ENCODE data around the gene RAPGEF4. TPM values are rescaled to one million over a fixed set of nuclear protein-coding genes. Genes with fewer than 3 reads are reported as not detected.

Gene RAPGEF4
- total RNA-seq, 1 donor from 2014 or later, result 12.6 TPM

- intact Hi-C loops (cut with DNase I), result no loop called here
- DNase-seq (ENCODE audit: low spot score), result no peak
Measured at GRCh38 chr2:172812158-172812744, 76.6 kb downstream of the RAPGEF4 start.

GRCh38 chr2:172813314-172813888, 77.8 kb downstream of the RAPGEF4 start:
- intact Hi-C loops (cut with DNase I), result no loop called here

DNA sequence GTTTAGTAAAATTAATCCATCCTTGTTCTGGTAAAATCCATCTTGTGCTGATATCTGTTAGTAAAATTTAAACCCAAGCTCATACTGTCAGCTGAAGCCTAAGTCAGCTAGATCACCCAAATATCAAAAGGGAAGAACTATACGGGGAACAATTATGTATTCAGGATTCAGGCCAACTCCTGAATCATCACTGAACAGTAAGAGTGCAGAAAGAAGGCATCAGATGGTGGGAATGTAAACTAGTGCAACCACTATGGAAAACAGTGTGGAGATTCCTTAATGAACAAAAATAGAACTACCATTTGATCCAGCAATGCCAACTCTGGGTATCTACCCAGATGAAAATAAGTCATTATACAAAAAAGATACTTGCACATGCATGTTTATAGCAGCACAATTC, 81.8 kb downstream of the RAPGEF4 start:
- intact Hi-C loops (cut with DNase I), result no loop called here
- no peak for DNase-seq (ENCODE audit: low spot score)

More at GRCh38 chr2:172813314-172813888, 77.8 kb downstream of the RAPGEF4 start:
- no peak for DNase-seq (ENCODE audit: low spot score)

- DNase-seq (ENCODE audit: low spot score), result no peak
- intact Hi-C loops (cut with DNase I), result no loop called here
Measured at GRCh38 chr2:172819943-172820342, 84.3 kb downstream of the RAPGEF4 start.

DNA sequence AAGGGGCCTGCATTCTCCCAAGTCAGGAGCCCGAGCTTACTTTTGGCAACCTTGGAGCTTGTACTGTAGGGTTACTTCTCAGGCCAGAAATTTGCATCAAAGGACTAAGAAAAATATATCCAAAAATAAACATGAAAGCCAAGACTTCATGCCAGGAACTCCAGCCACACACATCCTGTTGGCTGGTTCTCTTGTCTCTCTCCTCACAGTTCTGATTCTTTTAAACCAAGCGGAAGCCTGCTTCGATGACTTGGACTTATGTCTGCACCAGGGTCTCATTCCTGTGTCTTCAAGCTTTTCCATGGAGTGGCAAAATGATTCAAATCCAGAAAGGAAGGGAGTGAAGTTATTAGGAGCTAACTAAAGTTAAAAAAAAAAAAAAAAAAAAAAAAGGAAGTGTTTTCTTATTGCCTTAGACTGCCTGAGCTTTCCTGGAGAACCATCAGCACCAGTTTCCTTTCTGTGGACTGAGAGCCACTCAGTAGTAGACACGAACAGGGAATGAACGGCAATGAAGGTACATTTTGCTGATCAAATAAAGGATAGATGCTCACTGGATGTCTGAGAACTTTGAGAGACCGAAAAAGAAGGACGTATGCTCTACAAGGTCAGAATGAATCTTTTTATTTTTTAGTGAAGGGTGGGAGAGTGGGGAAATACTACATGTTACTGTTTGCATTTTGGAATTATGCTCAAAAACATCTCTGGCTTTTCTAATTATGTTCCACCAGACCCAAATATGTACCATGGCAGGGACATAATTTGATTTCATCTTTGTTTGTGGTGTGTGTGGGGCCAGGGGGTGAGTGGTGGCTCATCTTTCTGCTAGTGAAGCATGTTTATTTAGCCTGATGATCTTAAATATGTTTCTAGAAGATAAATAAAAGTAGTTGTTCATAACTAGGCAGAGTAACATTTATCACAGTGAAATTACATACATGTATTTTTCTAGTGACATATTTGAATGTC, 86.0 kb downstream of the RAPGEF4 start:
- intact Hi-C loops (cut with DNase I), result loop anchor here (1.0 kb wide), 2 partner anchors 41 to 110 kb away; no protein-coding TSS in a partner anchor
- no peak for DNase-seq (ENCODE audit: low spot score)

DNA sequence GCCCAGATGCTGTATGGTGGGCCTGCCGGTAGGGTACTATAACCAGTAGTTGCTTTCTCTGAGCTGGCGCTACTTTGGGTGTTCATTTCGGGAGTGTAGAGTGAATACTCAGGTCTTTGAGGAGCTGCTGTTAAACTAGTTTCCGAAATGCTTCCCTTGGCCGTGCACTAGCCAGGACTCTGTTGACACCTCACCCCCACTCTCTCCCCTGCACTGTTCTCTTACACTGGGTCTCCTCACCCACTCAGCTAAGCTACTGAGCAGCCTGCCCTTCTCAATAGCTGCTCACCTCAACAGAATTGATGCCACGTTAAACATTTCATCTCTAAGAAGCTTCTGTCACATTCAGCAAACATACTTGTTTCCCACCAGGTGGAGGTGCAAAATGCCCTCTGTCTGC, 86.9 kb downstream of the RAPGEF4 start:
- intact Hi-C loops (cut with DNase I), result no loop called here

DNA sequence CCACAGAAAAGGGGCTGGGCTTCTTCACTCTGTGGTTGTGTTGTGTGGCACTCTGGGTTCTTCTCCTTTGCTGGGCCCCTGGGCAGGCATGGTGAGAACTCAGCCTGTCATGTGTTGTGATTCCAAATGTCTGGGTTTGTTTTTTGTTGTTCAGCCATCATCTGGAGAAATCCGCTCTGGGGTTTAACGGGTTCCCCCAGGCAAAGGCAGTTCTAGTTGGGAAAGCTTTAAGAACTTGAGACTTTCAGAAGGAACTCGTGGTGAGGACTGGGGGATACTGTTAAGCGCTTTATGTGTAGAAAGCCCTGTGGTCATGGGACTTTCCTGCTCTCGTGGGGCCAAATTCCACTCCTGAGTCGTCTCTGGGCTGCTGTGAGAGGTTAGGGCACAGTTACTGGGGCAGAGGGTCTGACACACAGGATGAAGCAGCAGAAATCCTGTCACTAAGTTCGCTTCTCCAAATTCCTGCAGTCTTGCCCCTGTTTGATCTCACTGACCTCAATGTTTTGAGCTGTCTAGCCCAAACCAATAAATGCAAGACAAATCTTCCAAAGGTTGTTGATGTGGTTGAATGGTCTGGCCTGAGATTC, 87.7 kb downstream of the RAPGEF4 start:
- intact Hi-C loops (cut with DNase I), result no loop called here
- no peak for DNase-seq (ENCODE audit: low spot score)

More for the DNA sequence above, 86.9 kb downstream of the RAPGEF4 start:
- DNase-seq (ENCODE audit: low spot score), result no peak

GRCh38 chr2:172826522-172826921, 90.9 kb downstream of the RAPGEF4 start:
- no peak for DNase-seq (ENCODE audit: low spot score)
- intact Hi-C loops (cut with DNase I), result no loop called here

DNA sequence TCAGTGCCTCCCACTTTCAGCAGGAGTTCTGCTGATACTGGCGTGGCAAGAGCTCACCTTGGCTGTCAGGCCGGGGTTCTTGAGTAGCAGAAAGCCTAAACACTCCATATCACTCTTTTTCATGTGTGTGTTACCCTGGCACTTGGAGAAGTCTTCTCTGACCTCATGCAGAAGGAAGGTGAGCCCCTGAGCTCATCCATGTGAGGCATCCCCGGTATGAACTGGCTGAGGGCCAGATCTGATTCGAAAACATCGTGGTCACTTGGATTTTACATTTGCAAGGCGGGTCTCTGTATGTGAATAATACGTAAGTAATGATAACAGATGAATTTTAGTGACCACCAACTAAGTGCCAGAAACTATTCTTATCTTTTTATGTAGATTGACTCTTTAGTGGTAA, 93.6 kb downstream of the RAPGEF4 start:
- no peak for DNase-seq (ENCODE audit: low spot score)
- intact Hi-C loops (cut with DNase I), result no loop called here

- intact Hi-C loops (cut with DNase I), result no loop called here
- no peak for DNase-seq (ENCODE audit: low spot score)
Measured at GRCh38 chr2:172830482-172830881, 94.8 kb downstream of the RAPGEF4 start.

- no peak for DNase-seq (ENCODE audit: low spot score)
Measured at GRCh38 chr2:172833898-172834297, 98.3 kb downstream of the RAPGEF4 start.

DNA sequence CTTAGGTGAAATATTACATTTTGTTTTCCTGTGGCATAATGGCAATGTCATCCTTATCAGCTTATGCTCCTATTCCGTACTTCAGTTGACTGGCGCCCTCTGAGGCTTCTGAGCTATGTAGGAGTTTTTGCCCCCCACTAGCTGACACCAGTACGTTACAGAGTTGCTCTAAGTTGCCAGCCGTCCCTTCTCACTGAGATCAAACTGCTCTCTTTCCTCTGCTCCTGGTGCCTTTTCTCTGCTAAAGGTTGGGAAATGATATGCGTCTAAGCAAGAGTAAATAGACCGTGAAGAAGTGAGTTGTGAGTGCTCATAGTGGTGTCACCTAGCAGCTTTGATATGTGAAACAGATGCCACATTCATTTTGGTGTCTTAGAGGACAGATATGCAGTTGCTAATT, 99.2 kb downstream of the RAPGEF4 start:
- no peak for DNase-seq (ENCODE audit: low spot score)
- intact Hi-C loops (cut with DNase I), result no loop called here

More at GRCh38 chr2:172833898-172834297, 98.3 kb downstream of the RAPGEF4 start:
- intact Hi-C loops (cut with DNase I), result no loop called here

GRCh38 chr2:172836347-172836821, 100.7 kb downstream of the RAPGEF4 start:
- no peak for DNase-seq (ENCODE audit: low spot score)
- intact Hi-C loops (cut with DNase I), result loop anchor here (2.0 kb wide), 1 partner anchor 26 kb away; no protein-coding TSS in a partner anchor

- DNase-seq (ENCODE audit: low spot score), result no peak
- intact Hi-C loops (cut with DNase I), result loop anchor here (2.0 kb wide), 1 partner anchor 26 kb away; no protein-coding TSS in a partner anchor
Measured at GRCh38 chr2:172836827-172837226, 101.2 kb downstream of the RAPGEF4 start.

DNA sequence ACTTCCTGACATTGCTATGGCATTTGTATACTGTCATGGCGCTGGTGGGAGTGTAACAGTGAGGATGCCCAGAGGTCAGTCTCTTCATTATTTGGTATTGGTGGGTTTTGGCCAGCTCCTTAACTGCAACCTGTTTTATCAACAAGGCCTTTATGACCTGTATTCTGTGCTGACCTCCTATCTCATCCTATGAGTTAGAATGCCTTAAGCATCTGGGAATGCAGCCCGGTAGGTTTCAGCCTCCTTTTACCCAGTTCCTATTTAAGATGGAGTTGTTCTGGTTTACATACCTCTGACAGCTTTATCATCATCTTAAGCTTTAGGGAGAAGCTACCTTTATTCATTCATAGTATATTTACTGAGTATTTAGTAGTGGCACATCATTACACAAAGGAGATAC, 103.8 kb downstream of the RAPGEF4 start:
- intact Hi-C loops (cut with DNase I), result no loop called here
- no peak for DNase-seq (ENCODE audit: low spot score)

- intact Hi-C loops (cut with DNase I), result no loop called here
- DNase-seq (ENCODE audit: low spot score), result no peak
Measured at GRCh38 chr2:172842511-172843265, 107.0 kb downstream of the RAPGEF4 start.

- no peak for DNase-seq (ENCODE audit: low spot score)
- intact Hi-C loops (cut with DNase I), result no loop called here
Measured at GRCh38 chr2:172843266-172843582, 107.6 kb downstream of the RAPGEF4 start.

DNA sequence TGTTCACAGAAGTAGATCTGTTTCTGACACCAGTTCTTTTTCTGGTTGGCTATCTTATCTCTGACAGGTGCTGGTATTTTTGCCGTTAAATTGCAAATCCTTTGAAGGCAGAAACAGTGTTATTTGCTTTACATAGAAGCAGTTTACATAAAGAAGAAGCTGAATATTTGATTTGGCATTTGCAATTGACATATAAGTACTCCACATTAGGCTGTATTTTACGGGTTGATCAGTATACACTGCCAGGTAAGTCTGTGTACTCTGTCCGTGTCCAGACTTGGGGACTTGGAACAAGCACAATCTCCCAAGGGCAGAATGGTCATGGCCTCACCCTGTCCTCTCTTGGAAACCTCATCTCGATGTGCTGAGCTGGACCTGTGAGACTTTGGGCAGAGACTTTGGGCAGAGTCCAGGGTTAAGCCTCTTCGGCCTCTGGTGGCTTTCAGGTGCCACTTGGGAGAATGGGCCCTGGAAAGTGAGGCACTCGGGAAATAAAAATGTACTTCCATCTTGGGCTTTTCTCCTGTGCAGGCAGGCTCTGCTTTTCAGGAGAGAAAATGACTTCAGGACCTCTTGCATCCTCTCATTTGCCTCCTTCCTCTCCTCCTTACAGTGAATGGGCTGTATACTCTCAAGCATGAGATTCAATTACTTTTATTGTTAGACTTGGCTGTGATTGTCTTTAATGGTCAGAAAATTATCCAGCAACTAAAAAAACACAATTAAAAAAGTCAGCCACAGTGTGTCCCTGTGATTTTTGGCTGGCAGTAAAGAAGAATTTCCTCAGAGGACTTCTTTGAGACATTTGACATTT, 108.5 kb downstream of the RAPGEF4 start:
- no peak for DNase-seq (ENCODE audit: low spot score)
- intact Hi-C loops (cut with DNase I), result no loop called here
